ENCODE data around the gene ARHGEF28.

Gene ARHGEF28

DNA sequence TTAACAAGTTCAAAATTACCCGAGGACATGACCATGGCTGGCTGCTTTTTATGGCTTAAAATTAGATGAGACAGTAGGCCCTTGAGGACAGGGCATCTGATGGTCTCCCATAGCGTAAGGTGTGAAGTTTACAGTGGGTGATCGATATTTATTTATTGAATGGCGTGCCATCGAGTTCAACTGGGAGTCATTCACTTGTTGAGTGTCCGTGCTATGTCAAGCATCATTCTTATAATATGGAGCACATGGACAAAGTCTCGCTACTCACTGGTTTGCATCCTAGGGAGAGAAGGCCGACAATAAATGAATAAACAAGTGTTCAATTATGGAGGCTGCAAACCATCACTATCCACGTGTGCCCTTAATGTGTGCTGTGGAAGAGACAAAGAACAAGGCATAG is 277.2 kb downstream of the ARHGEF28 start:
- Mint-ChIP-seq H3K4me3 (no peak overlapping the region), H3K27ac (no peak overlapping the region), H3K9me3 (peaks cover 19% of the 10 kb centered on the region), H3K27me3 (ENCODE audit: low read depth, poor library complexity) (peaks cover 7% of the 10 kb centered on the region), H3K4me1 (peaks cover 14% of the 10 kb centered on the region), H3K36me3 (ENCODE audit: low read depth) (peaks cover 25% of the 10 kb centered on the region)
- TF ChIP-seq CTCF (IDR thresholded peaks at IDR 0.05) = no peak
- DNase-seq = no peak

GRCh38 chr5:73906277-73906676 is 280.3 kb downstream of the ARHGEF28 start:
- peaks cover 19% of the 10 kb centered on the region for H3K9me3 Mint-ChIP-seq
- DNase-seq = no peak
- peaks cover 37% of the 10 kb centered on the region for H3K36me3 Mint-ChIP-seq (ENCODE audit: low read depth)
- no peak overlapping the region for H3K4me3 Mint-ChIP-seq
- no peak overlapping the region for H3K27ac Mint-ChIP-seq
- H3K27me3 Mint-ChIP-seq (ENCODE audit: low read depth, poor library complexity) = peaks cover 3% of the 10 kb centered on the region
- H3K4me1 Mint-ChIP-seq = peaks cover 14% of the 10 kb centered on the region
- no peak for TF ChIP-seq CTCF (IDR thresholded peaks at IDR 0.05)

DNA sequence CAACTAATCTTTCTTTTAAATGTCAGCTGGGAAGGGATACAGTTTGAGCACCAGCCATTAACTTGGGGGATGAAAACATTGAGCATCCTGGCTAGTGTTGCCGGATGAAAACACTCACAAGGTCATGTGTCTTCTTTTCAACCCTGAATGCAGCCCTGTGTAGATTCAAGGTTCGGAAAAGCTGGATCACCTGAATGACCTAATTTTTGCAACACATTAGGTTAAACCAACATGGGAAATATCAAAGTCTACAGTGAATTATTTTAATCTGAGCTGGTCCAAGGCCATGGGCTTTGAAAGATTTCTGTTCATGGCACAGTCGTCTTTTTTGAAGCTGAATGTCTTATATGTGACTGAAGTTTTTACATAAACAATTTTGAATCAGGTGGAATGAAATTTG is 281.2 kb downstream of the ARHGEF28 start:
- Mint-ChIP-seq H3K27me3 (ENCODE audit: low read depth, poor library complexity) (peaks cover 3% of the 10 kb centered on the region), H3K9me3 (peaks cover 19% of the 10 kb centered on the region), H3K4me1 (peaks cover 15% of the 10 kb centered on the region), H3K4me3 (no peak overlapping the region), H3K27ac (no peak overlapping the region), H3K36me3 (ENCODE audit: low read depth) (peaks cover 37% of the 10 kb centered on the region)
- no peak for TF ChIP-seq CTCF (IDR thresholded peaks at IDR 0.05)
- no peak for DNase-seq

DNA sequence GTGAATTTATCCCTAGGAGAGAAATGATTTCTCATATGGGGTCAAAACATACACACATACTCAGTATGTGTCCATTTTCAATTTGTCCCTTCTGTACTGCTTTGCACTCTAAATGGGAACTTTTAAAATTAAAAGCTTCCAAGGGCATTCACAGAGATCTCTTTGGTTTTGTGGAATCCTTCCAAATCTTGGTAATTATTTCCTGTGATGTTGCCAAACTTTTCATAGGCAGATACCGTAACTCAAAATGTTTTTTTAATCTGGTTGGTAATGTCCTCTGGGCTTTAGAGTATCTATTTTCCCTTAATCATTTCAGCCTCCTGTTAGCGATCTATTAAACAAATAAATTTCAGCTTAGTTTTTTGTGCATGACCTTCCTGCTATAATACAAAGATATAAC is 282.4 kb downstream of the ARHGEF28 start:
- peaks cover 37% of the 10 kb centered on the region for H3K36me3 Mint-ChIP-seq (ENCODE audit: low read depth)
- H3K4me1 Mint-ChIP-seq = peaks cover 14% of the 10 kb centered on the region
- H3K27me3 Mint-ChIP-seq (ENCODE audit: low read depth, poor library complexity) = peaks cover 3% of the 10 kb centered on the region
- no peak for TF ChIP-seq CTCF (IDR thresholded peaks at IDR 0.05)
- no peak overlapping the region for H3K27ac Mint-ChIP-seq
- no peak for DNase-seq
- no peak overlapping the region for H3K4me3 Mint-ChIP-seq
- peaks cover 19% of the 10 kb centered on the region for H3K9me3 Mint-ChIP-seq

DNA sequence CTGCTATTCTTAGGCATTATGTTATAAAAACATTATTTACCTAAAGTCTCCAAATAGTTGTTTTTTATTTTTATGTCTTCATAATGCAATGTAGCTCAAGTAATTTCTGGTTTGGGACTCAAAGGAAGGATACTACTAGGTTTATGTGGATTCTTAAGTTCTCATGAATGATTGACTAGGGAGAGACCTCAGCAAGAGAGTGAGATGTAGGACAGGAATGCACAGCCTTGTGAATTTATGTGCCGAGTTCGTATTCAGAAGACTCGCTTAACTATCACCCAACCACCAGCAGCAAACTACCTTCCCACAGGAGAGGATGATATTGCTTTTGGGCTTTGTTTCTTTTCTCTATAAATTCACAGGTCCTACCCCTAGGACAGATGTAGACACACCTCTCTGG is 282.9 kb downstream of the ARHGEF28 start:
- no peak overlapping the region for H3K4me3 Mint-ChIP-seq
- H3K9me3 Mint-ChIP-seq = peaks cover 19% of the 10 kb centered on the region
- H3K27me3 Mint-ChIP-seq (ENCODE audit: low read depth, poor library complexity) = peaks cover 3% of the 10 kb centered on the region
- peaks cover 14% of the 10 kb centered on the region for H3K4me1 Mint-ChIP-seq
- no peak overlapping the region for H3K27ac Mint-ChIP-seq
- H3K36me3 Mint-ChIP-seq (ENCODE audit: low read depth) = peaks cover 37% of the 10 kb centered on the region
- no peak for TF ChIP-seq CTCF (IDR thresholded peaks at IDR 0.05)
- DNase-seq = no peak

- peaks cover 14% of the 10 kb centered on the region for H3K4me1 Mint-ChIP-seq
- H3K27me3 Mint-ChIP-seq (ENCODE audit: low read depth, poor library complexity) = peaks cover 3% of the 10 kb centered on the region
- H3K4me3 Mint-ChIP-seq = no peak overlapping the region
- no peak for TF ChIP-seq CTCF (IDR thresholded peaks at IDR 0.05)
- H3K27ac Mint-ChIP-seq = no peak overlapping the region
- H3K36me3 Mint-ChIP-seq (ENCODE audit: low read depth) = peaks cover 37% of the 10 kb centered on the region
- no peak for DNase-seq
- peaks cover 19% of the 10 kb centered on the region for H3K9me3 Mint-ChIP-seq
Observed at GRCh38 chr5:73909474-73909873, 283.5 kb downstream of the ARHGEF28 start.
